Stimulated activated CD4-positive, alpha-beta T cell treated with anti-CD3 and anti-CD28 coated beads, Interleukin-2, amount 100 ng/mL, for 48 hours (primary cell): ENCODE data around the gene BRMS1L.
A peak's percentile ranks its signal among the peaks of the same experiment; 100 is the strongest.
"Not testable (repeated sequence)": the region's sequence is repeated elsewhere in the genome, so short reads cannot be mapped to it uniquely, and the experiment has no call there.

ENCODE experiments used
- DNase-seq, 2 donors: peaks; one replicate each; pipeline ENCODE4 v3.0.0-alpha.2; 2020

The BRMS1L gene, protein sequence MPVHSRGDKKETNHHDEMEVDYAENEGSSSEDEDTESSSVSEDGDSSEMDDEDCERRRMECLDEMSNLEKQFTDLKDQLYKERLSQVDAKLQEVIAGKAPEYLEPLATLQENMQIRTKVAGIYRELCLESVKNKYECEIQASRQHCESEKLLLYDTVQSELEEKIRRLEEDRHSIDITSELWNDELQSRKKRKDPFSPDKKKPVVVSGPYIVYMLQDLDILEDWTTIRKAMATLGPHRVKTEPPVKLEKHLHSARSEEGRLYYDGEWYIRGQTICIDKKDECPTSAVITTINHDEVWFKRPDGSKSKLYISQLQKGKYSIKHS

DNA sequence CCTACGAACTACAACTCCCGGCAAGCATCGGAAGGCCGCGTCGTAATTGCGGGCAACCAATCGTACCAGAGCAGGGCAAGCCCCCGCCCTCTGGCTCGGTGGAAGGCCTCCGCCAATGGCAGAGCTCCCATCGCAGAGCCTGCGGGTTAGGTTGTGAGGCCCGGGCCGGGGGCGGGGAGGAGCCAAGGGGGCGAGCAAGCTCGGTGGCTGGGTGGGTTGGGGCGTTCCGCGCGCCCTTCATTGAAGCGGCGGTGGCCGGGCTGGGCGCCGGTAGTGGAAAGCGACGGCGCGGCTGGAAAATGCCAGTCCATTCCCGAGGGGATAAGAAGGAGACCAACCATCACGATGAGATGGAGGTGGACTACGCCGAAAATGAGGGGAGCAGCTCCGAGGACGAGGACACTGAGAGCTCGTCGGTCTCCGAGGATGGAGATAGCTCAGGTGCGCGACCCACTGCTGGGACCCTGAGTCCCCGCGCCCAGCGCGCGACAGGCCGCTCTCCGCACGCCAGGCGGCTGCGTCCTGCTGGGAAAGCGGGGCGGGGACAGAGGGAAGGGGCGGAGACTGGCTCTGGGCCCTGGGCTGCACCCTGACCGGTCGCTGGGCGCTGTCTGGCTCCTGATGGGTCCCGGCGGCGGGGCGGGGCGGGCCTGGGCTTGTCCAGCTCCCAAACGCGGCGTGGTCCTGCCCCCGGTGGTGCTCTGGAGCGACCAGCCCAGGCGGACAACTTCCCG lies at the start of gene BRMS1L:
BRMS1L (plus strand) TSS at position 121 of the 734 bp plus-strand sequence; CDS start at position 300, 179 bp downstream.
- DNase-seq = peak; percentile 91 to 93

DNA sequence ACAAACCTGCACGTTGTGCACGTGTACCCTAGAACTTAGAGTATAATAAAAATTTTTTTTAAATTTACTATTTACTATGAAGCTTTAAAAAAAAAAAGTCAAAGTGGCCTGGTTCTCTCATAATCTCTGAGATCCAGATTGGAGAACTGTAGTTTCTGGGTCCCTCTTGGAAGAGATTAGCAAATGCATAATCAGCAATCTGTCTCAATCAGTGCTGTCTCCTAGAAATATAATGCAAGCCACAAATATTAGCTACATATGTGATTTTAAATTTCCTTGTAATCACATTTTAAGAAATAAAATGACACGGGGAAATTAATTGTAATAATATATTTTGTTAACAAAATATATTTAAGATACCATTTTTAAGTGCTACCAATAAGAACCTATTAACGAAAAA lies 49.3 kb upstream of the BRMS1L start:
- no peak for DNase-seq

DNA sequence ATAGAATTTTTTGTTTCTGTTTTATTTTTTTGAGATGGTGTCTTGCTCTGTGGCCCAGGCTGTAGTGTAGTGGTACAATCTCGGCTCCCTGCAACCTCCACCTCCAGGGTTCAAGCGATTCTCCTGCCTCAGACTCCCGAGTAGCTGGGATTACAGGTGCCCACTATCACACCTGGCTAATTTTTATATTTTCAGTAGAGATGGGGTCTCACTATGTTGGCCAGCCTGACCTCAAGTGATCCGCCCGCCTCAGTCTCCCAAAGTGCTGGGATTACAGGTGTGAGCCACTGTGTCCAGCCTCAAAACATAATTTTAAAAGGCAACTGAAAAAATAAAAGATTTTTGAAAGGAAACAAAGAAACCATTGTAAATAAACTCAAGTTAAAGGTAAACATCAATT lies 48.6 kb upstream of the BRMS1L start:
- not testable (repeated sequence) for DNase-seq

DNA sequence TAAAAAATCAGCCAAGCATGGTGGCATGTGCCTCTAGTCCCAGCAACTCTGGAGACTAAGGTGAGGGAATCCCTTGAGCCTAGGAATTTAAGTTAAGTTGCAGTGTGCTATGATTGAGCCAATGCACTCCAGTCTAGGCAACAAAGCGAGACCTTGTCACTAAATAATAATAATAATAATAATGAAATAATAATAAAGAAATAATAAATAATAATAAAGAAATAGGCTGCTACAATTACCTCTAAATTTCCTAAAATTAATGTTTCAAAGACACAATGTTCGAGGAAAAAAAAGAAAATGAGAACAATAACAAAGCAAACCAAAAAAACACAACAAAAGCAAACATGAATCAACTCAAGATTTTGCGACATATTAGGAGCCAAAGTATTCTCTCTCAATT lies 46.8 kb upstream of the BRMS1L start:
- no peak for DNase-seq

DNA sequence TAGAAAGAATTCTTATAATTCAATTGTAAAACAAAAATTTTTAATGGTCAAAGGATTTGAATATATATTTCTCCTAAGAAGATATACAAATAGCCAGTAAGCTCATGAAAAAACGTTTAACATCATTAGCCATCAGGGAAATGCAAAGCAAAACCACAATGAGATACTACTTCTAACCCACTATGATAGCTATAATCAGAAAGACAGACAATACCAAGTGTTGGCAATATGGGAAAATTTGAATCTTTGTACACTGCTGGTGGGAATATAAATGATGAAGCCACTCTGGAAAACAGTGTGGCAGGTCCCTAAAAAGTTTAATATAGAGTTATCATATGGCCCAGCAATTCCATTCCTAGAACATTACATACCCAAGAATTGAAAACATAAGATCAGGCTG lies 42.4 kb upstream of the BRMS1L start:
- DNase-seq = no peak

DNA sequence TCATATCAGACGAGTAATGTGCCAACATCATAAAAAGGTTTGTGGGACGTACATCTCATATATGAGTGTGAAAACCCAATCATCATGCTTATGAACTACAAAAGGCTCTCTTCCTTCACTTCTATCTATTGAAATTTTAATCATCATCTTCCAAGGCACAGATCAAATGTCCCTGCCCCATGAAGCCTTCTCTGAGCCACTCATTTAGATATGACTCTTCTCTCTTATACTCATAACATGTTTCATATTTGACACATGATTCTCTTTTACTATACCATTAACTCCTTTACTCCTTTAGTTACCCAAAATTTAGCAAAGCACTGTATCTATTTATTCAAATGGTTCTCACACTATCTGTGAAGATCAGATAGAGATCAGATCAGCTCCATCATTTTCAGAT lies 39.3 kb upstream of the BRMS1L start:
- no peak for DNase-seq

DNA sequence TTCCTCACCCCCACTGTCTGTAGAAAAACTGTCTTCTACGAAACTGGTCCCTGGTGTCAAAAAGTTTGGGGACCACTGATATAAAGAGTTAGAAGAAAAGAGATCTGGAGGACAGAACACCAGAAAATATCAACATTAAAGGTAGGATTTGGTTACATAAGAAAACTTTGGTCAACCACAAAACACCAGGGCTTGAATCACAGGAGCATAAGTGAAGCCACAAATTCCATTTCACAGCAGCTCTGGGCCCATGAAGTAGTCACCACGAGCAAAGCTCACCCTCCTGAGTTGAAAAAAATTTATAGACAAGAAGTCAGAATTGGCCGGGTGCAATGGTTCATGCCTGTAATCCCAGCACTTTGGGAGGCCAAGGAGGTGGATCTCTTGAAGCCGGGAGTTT lies 36.5 kb upstream of the BRMS1L start:
- DNase-seq = no peak

DNA sequence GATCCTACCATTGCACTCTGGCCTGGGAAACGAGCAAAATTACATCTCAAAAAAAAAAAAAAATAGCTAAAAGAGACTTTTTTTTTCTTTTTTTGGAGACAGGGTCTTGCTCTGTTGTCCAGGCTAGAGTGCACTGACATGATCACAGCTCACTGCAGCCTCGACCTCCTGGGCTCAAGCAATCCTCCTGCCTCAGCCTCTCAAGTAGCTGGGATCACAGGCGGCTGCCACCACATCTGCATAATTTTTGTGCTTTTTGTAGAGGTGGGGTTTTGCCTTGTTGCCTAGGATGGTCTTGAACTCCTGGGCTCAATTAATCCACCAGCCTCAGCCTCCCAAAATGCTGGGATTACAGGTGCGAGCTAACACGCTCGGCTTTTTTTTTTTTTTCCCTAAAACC lies 28.3 kb upstream of the BRMS1L start:
- DNase-seq = no peak

DNA sequence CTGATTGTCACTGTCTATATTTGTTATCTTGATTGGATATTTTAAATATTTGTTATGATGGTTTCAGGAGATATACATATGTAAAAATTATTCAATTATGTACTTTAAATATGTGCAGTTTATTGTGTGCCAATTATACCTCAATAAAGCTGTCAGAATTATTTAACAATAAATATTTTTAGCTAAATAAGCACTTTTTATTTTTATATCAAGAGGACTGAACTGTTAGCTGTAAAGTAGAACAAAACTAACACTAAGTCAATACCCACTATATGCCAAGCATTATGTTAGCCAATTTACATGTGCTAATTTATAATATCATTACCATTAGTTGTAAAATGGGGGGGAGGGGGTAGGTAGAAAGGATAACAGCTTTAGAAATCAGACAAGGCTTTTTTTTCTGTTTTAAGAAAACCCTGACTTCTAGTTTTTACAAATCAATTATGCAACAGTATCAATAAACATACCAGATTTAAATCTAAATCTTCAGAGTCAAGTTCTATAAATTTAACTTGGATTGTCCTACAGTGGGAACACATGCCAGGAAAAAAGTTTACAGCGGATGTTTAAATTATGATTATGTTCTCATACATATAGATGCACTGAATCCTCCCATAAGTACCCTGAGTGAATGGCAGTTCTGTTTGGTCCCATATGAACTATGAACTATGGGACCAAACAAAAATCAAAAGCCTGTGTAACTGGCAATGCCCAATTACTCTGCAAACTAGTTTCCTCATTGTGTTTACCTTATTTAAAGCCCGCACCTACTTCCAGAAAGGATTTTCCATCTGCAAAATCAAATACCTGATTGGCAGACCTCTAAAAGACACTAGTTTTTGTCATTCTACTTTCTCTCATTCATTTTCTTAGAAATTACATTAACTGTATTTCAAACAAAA lies 19.9 kb upstream of the BRMS1L start:
- DNase-seq = no peak

DNA sequence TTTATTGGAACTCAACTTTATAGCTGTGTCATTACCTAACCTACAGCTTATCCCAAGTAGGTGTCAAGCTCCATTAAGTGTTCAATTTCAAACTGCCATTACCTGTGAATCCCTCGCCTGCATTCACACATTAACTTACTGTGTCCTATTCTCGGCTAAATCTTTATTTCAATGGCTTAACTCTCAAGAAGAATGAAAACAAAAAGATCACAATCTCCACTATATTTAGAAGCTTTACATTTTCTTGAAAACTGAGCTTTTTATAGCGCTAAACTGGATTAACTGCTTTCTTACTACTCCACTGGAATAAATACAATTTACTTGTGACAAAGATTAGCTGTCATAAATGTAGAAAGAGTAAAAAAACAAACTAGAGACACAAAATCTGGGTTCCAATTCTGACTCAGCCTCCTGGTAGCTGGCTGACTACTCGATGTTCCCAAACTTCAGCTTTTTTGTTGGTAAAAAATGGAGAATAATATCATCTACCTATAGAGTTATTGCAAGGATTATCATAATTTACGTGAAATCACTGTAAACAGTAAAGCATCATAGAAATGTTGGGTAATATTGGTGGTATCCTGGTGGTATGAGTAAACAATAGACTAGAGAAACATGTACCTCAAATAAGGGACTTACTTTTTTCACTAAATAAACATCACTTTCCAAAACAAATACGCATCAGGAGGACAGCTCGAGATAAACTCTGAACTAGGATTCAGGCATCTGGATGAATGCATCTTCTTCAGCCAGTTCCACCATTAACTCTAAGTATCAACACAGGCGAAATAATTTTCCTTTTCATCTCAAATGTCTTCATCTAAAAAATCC lies 18.8 kb upstream of the BRMS1L start:
- no peak for DNase-seq

DNA sequence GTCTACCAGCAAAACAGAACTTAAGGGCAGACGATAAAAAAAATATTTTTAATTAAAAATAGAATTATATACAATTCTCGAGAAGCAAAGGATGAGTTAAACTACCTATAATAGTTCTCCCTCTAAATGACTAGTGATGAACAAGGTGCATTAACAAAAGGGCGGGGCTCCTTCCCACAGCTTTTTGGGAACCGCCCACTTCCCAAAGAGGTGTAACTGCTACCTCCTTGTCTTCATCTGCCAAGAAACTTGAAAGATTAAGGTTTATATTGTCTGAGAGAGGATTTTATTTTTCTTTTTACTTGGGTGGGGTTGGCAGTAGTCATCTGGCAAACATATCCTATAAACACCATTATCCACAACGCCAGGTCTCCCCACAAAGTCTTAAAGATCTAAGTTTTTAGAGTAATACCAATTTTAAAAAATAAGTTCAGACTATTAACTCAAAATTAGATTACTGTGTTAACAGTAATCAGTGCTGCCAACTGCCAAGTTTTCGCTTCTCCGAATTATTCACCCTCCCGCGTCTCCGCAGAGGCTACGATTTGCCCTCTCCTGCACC lies 18.0 kb upstream of the BRMS1L start:
- peak in 1 of 2 donors; percentile 18 for DNase-seq

DNA sequence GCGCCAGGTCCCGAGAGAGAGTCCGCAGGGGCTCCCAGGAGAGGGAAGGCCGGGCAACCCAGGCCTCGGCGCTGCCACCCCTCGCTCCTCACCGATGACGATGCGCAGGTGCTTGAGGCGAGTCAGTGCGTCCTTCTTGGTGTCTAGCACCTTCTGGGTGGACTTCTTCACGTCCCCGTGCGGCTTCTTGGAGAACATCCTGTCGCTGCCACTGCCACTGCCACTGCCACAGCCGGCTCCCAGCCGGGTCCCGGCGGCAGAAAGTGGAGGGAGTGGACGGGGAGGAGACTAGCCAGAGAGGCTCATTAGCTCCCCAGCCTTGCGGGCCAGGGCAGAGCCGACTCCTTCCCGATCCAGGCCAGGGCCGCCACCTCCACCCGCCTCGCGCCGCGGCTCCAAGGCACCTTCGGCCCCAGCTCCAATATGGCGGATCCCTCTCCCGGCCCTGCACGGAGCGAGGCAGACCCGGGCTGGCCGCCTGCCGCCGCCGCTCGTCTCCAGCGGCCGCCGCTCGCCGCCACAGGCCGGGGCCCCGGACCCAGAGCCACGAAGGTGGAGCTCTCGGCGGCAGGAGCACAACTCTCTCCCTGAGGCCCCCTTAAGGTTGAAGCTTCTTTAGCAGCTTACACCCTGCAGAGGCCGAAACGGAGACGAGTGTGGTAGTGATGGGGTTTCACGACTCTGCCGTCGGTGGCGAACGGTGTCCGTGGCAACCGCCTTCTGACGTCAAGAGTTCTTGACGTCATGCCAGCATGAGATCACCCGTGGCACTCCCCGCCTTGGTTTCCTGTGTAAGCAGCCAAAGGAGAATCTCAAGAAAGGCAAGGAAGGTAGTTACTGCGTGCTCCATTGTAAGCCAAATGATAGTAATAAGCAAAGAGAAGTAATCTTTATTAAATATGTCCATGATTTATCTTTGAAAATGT lies 17.2 kb upstream of the BRMS1L start, which contains the start of gene RALGAPA1:
RALGAPA1 (minus strand) TSS at position 658 of the 926 bp plus-strand sequence; CDS start at position 198, 460 bp downstream.
- DNase-seq = peak; percentile 85

DNA sequence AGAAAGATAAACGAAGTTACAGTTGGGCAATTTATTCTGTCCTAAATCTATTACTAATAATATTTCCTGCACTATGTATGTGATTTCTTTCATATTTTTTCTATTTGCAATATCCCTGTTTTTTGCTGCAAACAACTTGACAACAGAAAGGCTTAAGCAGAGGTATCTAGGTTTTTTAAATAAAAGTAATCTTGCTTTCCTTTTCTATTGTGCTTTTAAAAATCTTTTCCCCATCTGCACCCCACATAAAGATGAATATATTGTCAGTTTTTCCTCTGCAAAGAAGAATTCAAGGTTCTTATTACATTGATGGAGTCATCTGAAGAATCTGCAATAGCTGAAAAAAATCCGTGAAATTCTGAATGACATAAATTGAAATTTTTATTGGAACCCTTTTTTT lies 16.5 kb upstream of the BRMS1L start:
- DNase-seq = no peak

DNA sequence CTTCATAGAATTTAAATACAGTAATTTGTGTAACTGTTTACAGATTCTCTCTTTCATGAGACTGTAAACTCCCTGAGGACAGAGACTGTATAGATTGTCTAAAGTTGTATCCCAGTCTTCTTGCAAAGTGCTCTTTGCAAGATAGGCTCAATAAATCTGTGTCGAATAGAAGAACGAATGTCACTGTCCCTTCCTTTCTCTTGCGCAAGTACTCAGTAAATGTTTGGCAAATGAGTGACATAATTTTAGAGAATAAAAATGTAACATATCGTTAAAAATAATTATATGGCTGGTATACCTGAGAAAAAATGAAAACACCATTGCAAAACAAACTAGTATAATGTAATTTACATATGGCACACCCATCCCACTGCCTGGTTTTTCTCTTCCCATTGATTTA lies 15.2 kb upstream of the BRMS1L start:
- no peak for DNase-seq

DNA sequence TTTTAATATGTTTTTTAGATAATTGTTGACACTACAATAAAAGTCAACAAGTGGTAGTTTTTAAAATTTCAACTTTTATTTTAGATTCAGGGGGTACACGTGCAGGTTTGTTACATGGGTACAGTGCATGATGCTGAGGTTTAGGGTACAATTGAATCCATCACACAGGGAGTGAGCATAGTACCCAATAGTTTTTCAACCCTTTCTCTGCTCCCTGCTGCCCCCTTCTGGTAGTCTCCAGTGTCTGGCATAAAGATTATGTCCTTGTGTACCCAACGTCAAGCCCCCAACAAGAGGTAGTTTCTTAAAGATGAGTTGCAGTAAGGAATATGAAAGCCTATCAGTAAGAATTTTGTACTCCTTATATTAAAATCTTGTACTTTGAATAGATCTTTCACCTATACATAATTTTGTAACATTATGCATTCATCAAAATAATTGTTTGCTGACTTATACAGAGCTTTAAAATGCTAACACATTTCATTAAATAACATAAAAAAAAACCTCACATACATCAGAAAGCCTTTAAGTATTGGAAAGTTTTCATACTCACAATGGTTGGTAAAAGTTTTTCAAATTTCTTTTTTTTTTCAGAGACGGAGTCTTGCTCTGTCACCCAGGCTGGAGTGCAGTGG lies 11.7 kb upstream of the BRMS1L start:
- peak; percentile 86 to 88 for DNase-seq

DNA sequence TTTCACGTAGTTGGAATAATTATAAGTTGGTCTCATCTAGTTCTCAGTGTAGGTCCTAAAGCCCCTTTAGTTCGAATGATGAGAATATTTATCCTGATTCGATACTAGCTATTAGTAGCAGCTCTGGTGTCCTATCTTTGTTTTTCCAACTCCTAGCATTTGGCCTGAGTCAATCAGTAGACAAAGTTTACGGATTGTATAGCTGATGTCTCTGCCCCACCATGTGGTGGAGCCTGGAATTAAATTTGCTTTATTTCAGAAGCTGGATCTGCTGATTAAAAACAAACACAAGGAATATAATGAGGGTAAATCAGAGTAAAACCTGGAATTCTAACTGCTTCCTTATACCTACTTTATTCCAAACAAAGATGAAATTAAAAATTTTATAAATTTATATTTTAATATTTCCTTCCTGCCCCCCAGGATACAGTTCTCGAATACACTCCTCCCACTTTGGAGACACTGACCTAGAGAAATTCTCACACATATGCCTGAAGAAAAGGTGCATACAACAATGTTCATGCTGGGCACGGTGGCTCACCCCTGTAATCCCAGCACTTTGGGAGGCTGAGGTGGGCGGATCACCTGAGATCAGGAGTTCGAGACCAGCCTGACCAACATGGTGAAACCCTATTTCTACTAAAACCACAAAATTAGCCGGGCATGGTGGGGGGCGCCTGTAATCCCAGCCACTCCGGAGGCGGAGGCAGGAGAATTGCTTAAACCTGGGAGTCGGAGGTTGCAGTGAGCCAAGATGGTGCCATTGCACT lies 7.6 kb upstream of the BRMS1L start:
- no peak for DNase-seq

DNA sequence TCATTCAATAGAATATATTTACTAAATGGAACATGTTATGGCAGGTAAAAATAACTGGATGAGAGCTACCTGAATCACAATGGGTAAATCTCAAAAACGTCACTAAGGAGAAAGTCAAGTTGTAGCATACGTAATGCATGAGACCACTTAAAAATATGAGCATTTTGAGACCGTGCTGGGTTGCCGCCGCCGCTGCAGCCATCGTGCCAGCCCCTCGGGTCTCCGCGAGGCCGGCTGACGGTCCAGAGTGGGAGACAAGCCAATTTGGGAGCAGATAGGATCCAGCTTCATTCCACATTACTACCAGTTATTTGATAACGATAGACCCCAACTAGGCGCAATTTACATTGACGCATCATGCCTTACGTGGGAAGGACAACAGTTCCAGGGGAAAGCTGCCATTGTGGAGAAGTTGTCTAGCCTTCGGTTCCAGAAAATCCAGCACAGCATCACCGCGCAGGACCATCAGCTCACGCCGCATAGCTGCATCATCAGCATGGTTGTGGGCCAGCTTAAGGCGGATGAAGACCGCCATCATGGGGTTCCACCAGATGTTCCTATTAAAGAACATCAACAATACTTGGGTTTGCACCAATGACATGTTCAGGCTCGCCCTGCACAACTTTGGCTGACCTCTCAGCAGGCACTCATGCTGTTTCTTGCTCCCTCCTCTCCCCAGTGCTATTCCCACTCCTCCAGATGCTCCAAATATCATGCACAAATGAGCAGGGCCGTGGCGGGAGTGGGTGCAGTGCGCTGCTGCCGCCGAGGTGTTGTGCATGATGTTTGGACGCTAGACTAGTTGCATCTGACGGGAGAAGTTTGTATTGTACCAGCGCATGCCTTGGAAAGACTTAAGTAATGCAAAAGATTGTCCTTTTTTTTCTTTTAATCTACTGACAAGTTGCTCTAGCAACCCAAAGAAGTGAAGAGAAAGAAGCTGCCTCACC lies 6.3 kb upstream of the BRMS1L start:
- no peak for DNase-seq
